ENCODE data around the gene STH.

STH gene

DNA sequence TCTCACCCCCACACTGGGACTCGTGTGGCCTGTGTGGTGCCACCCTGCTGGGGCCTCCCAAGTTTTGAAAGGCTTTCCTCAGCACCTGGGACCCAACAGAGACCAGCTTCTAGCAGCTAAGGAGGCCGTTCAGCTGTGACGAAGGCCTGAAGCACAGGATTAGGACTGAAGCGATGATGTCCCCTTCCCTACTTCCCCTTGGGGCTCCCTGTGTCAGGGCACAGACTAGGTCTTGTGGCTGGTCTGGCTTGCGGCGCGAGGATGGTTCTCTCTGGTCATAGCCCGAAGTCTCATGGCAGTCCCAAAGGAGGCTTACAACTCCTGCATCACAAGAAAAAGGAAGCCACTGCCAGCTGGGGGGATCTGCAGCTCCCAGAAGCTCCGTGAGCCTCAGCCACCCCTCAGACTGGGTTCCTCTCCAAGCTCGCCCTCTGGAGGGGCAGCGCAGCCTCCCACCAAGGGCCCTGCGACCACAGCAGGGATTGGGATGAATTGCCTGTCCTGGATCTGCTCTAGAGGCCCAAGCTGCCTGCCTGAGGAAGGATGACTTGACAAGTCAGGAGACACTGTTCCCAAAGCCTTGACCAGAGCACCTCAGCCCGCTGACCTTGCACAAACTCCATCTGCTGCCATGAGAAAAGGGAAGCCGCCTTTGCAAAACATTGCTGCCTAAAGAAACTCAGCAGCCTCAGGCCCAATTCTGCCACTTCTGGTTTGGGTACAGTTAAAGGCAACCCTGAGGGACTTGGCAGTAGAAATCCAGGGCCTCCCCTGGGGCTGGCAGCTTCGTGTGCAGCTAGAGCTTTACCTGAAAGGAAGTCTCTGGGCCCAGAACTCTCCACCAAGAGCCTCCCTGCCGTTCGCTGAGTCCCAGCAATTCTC lies 27.4 kb downstream of the STH start:
- Mint-ChIP-seq H3K36me3 (peaks cover 46 to 64% of the 10 kb centered on the region in 2 donors), H3K9me3 (no peaks in the 10 kb centered on the region), H3K27me3 (no peaks in the 10 kb centered on the region), H3K4me1 (peaks cover 44 to 46% of the 10 kb centered on the region in 2 donors), H3K4me3 (peak overlapping the region; percentile 54 to 66), H3K27ac (peak overlapping the region; percentile 93)
- ATAC-seq (replicated peaks) (peak; percentile 55 to 61), DNase-seq (peak; percentile 34)

DNA sequence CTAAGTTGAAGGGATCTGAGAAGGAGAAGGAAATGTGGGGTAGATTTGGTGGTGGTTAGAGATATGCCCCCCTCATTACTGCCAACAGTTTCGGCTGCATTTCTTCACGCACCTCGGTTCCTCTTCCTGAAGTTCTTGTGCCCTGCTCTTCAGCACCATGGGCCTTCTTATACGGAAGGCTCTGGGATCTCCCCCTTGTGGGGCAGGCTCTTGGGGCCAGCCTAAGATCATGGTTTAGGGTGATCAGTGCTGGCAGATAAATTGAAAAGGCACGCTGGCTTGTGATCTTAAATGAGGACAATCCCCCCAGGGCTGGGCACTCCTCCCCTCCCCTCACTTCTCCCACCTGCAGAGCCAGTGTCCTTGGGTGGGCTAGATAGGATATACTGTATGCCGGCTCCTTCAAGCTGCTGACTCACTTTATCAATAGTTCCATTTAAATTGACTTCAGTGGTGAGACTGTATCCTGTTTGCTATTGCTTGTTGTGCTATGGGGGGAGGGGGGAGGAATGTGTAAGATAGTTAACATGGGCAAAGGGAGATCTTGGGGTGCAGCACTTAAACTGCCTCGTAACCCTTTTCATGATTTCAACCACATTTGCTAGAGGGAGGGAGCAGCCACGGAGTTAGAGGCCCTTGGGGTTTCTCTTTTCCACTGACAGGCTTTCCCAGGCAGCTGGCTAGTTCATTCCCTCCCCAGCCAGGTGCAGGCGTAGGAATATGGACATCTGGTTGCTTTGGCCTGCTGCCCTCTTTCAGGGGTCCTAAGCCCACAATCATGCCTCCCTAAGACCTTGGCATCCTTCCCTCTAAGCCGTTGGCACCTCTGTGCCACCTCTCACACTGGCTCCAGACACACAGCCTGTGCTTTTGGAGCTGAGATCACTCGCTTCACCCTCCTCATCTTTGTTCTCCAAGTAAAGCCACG lies 28.3 kb downstream of the STH start:
- ATAC-seq (replicated peaks) (peak in 1 of 2 donors; percentile 6), DNase-seq (no peak)
- H3K4me1 Mint-ChIP-seq, result peaks cover 44 to 46% of the 10 kb centered on the region in 2 donors
- no peaks in the 10 kb centered on the region for H3K9me3 Mint-ChIP-seq
- H3K4me3 Mint-ChIP-seq, result no peak overlapping the region
- peak overlapping the region; percentile 93 for H3K27ac Mint-ChIP-seq
- no peaks in the 10 kb centered on the region for H3K27me3 Mint-ChIP-seq
- peaks cover 52 to 73% of the 10 kb centered on the region in 2 donors for H3K36me3 Mint-ChIP-seq

DNA sequence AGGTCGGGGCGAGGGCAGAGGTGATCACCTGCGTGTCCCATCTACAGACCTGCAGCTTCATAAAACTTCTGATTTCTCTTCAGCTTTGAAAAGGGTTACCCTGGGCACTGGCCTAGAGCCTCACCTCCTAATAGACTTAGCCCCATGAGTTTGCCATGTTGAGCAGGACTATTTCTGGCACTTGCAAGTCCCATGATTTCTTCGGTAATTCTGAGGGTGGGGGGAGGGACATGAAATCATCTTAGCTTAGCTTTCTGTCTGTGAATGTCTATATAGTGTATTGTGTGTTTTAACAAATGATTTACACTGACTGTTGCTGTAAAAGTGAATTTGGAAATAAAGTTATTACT lies 28.9 kb downstream of the STH start:
- Mint-ChIP-seq H3K27me3 (no peaks in the 10 kb centered on the region), H3K9me3 (no peaks in the 10 kb centered on the region), H3K36me3 (peaks cover 48 to 74% of the 10 kb centered on the region in 2 donors), H3K4me1 (peaks cover 43 to 44% of the 10 kb centered on the region in 2 donors), H3K4me3 (no peak overlapping the region), H3K27ac (peak overlapping the region; percentile 84)
- DNase-seq (no peak), ATAC-seq (replicated peaks) (no peak)

DNA sequence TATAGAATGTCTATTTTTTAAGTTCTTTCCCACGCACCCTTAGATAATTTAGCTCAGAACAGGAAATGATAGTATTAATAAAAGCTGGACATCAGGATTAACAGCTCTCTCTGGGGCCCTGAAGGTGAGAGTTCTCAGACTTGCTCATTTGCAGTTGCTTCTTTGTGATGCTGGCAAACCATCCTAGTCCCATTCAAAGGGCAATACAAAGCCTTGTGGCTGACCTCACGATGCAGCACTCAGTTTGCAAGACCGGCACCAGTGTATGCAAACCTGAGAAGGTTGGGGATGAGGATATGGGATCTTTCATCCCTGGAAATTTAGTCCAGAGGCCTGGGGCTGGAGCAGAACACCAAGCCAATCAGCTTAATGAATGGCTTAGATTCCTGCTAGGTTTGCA lies 29.3 kb downstream of the STH start:
- no peak for DNase-seq
- Mint-ChIP-seq H3K9me3 (no peaks in the 10 kb centered on the region), H3K27ac (peak overlapping the region; percentile 31), H3K27me3 (no peaks in the 10 kb centered on the region), H3K4me3 (no peak overlapping the region), H3K36me3 (peaks cover 48 to 74% of the 10 kb centered on the region in 2 donors), H3K4me1 (peaks cover 44 to 45% of the 10 kb centered on the region in 2 donors)
- no peak for ATAC-seq (replicated peaks)

DNA sequence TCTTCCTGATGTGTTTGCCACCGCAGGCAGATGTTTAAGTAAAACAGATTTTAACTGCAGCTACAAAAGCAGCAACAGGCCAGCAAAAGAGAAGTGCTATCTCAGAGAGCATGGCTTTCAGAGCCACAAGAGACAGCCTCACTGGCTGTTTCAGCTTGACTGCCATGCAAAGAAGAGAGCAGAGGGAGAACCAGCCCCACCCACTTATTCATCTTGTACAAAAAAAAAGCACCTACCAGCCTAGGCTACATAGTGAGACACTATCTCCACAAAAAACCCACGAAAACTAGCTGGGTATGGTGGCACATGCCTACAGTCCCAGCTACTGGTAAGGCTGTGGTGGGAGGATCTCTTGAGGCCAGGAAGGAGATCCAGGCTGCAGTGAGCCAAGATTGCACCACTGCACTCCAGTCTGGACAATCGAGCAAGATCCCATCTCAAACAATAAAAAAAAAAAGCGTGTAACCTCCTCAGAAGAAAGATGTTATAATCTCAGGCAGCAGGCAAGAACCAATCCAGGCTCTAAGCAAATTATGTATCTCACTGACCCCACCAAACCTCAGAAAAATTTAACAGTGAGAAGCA lies 30.0 kb downstream of the STH start:
- Mint-ChIP-seq H3K9me3 (no peaks in the 10 kb centered on the region), H3K36me3 (peaks cover 47 to 74% of the 10 kb centered on the region in 2 donors), H3K4me3 (no peak overlapping the region), H3K27me3 (no peaks in the 10 kb centered on the region), H3K27ac (peak overlapping the region; percentile 90), H3K4me1 (peaks cover 43 to 44% of the 10 kb centered on the region in 2 donors)
- peak; percentile 73 to 79 for ATAC-seq (replicated peaks)
- DNase-seq, result peak; percentile 21

DNA sequence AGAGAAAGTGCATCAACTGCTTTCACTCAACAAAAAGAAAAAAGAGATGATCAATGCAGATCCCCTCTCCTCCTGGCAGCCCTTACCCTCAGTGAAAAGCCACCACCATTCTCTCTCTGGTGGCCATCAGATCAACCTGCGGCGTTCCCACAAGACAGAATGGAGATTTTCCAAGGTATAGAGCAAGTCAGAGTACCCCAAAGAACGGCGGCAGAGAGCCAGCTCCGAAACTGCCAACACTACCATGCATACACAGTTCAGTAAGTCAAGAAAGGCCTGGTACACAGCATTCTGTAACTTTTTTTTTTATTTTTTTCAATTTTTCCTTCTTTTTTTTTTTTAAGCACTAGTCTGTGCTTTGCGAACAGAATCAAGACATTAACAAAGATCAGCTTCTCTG lies 30.6 kb downstream of the STH start:
- Mint-ChIP-seq H3K36me3 (peaks cover 46 to 78% of the 10 kb centered on the region in 2 donors), H3K9me3 (no peaks in the 10 kb centered on the region), H3K4me3 (no peak overlapping the region), H3K27ac (peak overlapping the region; percentile 52), H3K27me3 (no peaks in the 10 kb centered on the region), H3K4me1 (peaks cover 45% of the 10 kb centered on the region in 2 donors)
- DNase-seq (no peak), ATAC-seq (replicated peaks) (no peak)

DNA sequence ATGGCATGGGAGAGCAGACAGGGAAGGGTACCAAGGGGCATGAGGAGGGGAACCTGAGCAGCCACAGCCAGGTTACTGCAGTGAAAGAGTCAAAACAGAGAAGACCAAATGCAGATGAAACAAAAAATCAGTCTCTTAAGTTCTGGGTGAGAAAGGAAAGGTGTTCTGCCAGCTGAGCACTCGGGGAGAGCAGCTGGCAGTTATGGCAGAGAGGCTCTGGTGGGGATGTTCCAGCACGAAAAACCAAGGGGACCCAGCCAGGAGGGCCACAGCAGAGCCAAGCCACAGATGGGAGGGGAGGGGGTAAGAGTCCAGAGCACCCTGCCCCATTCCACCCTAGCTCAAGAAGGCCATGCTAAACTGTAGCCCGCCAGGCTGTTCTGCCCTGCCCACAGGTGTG lies 31.7 kb downstream of the STH start:
- DNase-seq (no peak), ATAC-seq (replicated peaks) (no peak)
- H3K27me3 Mint-ChIP-seq, result no peaks in the 10 kb centered on the region
- H3K36me3 Mint-ChIP-seq, result peaks cover 42 to 72% of the 10 kb centered on the region in 2 donors
- no peak overlapping the region for H3K4me3 Mint-ChIP-seq
- no peaks in the 10 kb centered on the region for H3K9me3 Mint-ChIP-seq
- H3K27ac Mint-ChIP-seq, result peak overlapping the region; percentile 59
- H3K4me1 Mint-ChIP-seq, result peaks cover 50 to 51% of the 10 kb centered on the region in 2 donors

DNA sequence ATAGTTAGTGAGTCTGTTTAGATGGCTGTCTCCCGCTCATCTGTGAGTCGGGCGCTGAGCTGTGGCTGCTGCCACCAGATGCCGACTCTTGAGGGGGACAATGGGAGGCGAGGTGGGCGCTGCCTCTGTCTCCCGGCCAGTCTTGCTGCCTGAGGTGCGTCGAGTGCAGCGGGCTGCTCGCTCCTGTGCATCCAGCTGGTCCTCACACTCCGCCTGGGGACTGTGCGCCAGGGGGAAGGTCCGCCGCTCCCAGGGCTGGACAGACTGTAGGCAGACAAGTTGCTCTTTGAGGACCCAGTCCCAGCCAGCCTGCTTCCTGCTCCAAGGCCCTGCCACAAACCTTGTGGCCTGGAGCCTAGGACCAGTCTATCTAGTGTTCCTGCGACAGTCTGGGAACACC lies 32.4 kb downstream of the STH start:
- DNase-seq, result no peak
- no peak for ATAC-seq (replicated peaks)
- Mint-ChIP-seq H3K27ac (peak overlapping the region; percentile 91), H3K4me1 (peaks cover 44 to 47% of the 10 kb centered on the region in 2 donors), H3K9me3 (no peaks in the 10 kb centered on the region), H3K36me3 (peaks cover 37 to 68% of the 10 kb centered on the region in 2 donors), H3K27me3 (no peaks in the 10 kb centered on the region), H3K4me3 (no peak overlapping the region)

DNA sequence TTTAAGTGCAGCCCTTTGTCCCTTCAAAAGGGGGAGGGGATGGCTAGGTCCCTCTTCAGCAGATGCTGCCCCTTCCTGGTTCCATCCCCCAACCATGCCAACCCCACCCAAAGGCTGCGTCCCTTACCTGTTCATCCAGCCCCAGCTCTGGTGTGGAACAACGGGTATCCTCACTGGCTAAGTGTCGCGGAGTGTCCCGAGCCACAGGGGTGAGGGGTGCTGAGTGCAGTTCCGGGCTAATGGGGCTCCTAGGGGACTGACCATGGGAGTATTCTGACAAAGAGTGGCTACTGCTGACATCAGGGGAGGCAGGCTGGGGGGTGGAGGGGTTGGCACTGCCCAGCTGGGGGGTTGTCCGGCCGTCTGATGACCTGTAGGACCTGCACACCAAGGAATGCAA lies 32.9 kb downstream of the STH start:
- Mint-ChIP-seq H3K36me3 (peaks cover 39 to 71% of the 10 kb centered on the region in 2 donors), H3K9me3 (no peaks in the 10 kb centered on the region), H3K27me3 (no peaks in the 10 kb centered on the region), H3K4me1 (peaks cover 40 to 42% of the 10 kb centered on the region in 2 donors), H3K27ac (peak overlapping the region; percentile 91), H3K4me3 (no peak overlapping the region)
- DNase-seq (no peak), ATAC-seq (replicated peaks) (no peak)

DNA sequence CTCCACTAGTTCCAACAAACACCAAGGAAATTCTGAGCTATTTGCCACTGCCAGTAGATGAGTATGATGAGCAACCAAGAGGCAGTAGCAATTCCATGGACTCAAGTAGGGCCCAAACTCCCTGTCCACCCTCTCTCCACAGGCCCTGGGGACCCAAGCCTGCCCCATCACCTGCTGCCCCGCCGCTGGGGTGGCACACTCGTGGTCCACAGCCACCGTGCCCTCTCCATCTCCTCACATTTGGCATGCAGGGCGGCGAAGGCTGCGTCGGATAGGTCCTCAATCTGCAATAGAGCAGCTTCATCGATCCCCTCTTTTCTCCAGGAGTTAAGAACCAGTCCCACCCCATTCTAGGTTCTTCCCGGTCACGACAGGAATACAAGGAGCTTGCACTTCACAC lies 33.9 kb downstream of the STH start:
- ATAC-seq (replicated peaks), result no peak
- peaks cover 41 to 69% of the 10 kb centered on the region in 2 donors for H3K36me3 Mint-ChIP-seq
- no peak for DNase-seq
- H3K27me3 Mint-ChIP-seq, result no peaks in the 10 kb centered on the region
- peaks cover 32 to 33% of the 10 kb centered on the region in 2 donors for H3K4me1 Mint-ChIP-seq
- no peak overlapping the region for H3K4me3 Mint-ChIP-seq
- peak overlapping the region; percentile 42 for H3K27ac Mint-ChIP-seq
- no peaks in the 10 kb centered on the region for H3K9me3 Mint-ChIP-seq

DNA sequence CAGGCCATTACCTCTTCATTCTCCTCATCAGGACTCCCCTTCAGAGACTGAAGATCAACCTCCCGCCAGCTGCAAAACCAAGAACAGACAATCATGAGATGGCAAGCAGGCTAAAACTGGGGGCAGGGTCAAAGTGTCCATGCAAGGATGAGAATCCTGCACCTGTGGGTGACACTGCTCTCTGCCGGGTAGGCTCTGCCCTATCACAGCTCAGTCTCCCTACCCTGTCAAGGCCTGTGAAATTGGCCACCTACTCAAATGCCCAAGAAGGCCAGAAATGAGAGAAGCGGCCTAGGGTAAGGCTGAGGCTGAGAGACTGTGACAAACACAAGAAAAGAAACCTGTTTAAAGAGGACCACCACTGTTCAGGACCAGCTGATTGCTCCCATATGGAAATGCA lies 34.3 kb downstream of the STH start:
- Mint-ChIP-seq H3K27ac (peak overlapping the region; percentile 42), H3K36me3 (peaks cover 46 to 71% of the 10 kb centered on the region in 2 donors), H3K27me3 (no peaks in the 10 kb centered on the region)

DNA sequence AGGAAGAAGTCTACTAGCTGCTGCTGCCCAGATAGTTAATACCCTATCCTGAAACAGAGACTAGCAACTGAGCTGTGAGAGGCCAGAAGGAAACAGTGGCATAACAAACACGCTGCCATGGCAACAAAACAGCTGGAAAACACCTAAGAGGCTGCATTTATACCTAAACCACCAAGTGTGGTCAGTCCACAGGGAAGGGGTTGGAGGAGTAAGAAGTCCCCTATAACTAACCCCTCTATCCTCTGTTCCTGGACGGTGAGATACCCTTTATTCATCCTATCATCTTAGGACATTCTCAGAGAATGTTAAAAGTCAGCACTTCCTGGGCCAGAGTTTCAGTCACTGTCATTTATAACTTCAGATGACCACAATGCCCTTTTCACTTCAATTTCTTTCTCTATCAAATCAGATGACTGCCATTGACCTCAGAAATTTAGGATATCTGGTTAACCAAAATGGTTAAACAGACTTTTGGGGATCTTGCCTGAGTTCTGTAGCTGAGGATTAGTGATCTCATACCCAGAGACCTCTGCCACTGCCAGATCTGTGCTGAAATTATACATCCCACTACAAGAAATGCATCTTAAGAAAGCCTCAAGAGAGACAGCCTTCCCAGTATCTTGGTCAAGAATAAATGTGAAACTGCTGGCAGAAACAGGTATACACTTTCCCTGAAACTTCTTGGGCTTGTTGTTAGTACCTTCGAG lies 36.2 kb downstream of the STH start:
- Mint-ChIP-seq H3K4me1 (peaks cover 17 to 29% of the 10 kb centered on the region in 2 donors), H3K27me3 (no peaks in the 10 kb centered on the region), H3K36me3 (peaks cover 41 to 75% of the 10 kb centered on the region in 2 donors), H3K4me3 (no peak overlapping the region), H3K27ac (peak overlapping the region; percentile 93), H3K9me3 (no peaks in the 10 kb centered on the region)
- peak; percentile 62 for DNase-seq
- peak; percentile 89 for ATAC-seq (replicated peaks)

More for the DNA sequence above, 34.3 kb downstream of the STH start:
- no peak for DNase-seq
- ATAC-seq (replicated peaks), result no peak
- Mint-ChIP-seq H3K9me3 (no peaks in the 10 kb centered on the region), H3K4me1 (peaks cover 29 to 37% of the 10 kb centered on the region in 2 donors), H3K4me3 (no peak overlapping the region)

DNA sequence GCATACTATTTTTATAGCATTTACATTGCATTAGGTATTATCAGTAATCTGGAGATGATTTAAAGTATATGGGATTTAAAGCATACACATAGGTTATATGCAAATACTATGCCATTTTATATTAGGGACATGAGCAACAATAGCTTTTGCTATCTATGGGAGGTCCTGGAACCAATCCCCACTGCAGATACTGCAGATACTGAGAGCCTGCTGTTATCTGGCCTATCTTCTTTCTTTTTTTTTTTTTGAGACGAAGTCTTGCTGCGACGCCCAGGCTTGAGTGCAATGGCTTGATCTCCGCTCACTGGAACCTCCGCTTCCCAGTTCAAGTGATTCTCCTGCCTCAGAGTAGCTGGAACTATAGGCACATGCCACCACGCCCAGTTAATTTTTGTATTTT lies 37.4 kb downstream of the STH start:
- peak overlapping the region in 1 of 2 donors; percentile 21 for H3K4me3 Mint-ChIP-seq
- H3K36me3 Mint-ChIP-seq, result peaks cover 38 to 73% of the 10 kb centered on the region in 2 donors
- peaks cover 16 to 23% of the 10 kb centered on the region in 2 donors for H3K4me1 Mint-ChIP-seq
- no peak overlapping the region for H3K27ac Mint-ChIP-seq
- H3K9me3 Mint-ChIP-seq, result no peaks in the 10 kb centered on the region
- no peaks in the 10 kb centered on the region for H3K27me3 Mint-ChIP-seq
- no peak for ATAC-seq (replicated peaks)
- DNase-seq, result no peak
